ENCODE measurements around the gene RNF41.

The RNF41 gene

GRCh38 chr12:56193025-56193578 is 28.6 kb downstream of the RNF41 start:
- TF ChIP-seq, protein P1, sequence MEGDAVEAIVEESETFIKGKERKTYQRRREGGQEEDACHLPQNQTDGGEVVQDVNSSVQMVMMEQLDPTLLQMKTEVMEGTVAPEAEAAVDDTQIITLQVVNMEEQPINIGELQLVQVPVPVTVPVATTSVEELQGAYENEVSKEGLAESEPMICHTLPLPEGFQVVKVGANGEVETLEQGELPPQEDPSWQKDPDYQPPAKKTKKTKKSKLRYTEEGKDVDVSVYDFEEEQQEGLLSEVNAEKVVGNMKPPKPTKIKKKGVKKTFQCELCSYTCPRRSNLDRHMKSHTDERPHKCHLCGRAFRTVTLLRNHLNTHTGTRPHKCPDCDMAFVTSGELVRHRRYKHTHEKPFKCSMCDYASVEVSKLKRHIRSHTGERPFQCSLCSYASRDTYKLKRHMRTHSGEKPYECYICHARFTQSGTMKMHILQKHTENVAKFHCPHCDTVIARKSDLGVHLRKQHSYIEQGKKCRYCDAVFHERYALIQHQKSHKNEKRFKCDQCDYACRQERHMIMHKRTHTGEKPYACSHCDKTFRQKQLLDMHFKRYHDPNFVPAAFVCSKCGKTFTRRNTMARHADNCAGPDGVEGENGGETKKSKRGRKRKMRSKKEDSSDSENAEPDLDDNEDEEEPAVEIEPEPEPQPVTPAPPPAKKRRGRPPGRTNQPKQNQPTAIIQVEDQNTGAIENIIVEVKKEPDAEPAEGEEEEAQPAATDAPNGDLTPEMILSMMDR (IDR thresholded peaks at IDR 0.05; ENCODE audit: low read depth, low read length): peak; percentile 78
- peak; percentile 67 for DNase-seq (ENCODE audit: extremely low read depth, low read depth)

DNA sequence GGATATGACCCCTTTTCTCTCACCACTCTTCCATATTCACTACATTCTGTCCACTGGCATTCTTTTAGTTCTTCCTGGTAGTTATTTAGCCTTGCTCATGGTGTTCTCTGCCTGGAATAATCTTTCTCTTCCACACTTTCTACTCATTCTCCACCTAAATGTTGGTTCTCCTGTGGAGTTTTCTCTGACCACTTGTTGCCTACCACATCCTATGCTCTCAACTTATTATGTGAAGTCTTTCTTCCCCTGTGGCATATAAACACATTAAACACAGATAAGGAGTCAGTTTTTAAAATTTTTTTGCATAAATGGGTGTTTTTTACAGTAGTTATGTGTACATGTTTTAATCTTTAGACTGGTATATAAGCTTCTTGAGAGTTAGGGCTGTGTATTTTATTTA is 29.1 kb downstream of the RNF41 start:
- TF ChIP-seq, protein P1 (IDR thresholded peaks at IDR 0.05; ENCODE audit: low read depth, low read length): no peak
- no peak for DNase-seq (ENCODE audit: extremely low read depth, low read depth)

DNA sequence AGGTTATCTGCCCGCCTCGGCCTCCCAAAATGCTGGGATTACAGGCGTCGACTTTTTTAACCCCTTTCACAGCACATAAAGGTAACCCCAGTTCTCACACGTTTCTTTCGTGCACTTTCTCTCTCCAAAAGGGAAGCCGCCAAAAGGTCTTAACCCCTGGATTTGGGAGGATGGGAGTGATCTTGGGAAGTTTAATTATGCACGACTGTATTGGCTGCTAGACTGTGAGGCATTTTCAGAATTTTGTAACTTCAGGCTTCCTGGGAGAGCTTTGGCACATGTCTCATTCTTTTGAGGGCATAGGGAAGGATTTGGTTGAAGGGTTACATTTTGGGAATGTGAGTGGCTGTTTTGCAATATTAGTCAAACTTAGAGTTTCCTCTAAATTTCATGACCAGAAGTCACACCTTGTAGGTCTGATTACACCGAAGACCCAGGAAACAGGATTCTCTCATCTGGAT is 31.0 kb downstream of the RNF41 start:
- no peak for DNase-seq (ENCODE audit: extremely low read depth, low read depth)
- TF ChIP-seq, protein P1 (IDR thresholded peaks at IDR 0.05; ENCODE audit: low read depth, low read length): no peak

DNA sequence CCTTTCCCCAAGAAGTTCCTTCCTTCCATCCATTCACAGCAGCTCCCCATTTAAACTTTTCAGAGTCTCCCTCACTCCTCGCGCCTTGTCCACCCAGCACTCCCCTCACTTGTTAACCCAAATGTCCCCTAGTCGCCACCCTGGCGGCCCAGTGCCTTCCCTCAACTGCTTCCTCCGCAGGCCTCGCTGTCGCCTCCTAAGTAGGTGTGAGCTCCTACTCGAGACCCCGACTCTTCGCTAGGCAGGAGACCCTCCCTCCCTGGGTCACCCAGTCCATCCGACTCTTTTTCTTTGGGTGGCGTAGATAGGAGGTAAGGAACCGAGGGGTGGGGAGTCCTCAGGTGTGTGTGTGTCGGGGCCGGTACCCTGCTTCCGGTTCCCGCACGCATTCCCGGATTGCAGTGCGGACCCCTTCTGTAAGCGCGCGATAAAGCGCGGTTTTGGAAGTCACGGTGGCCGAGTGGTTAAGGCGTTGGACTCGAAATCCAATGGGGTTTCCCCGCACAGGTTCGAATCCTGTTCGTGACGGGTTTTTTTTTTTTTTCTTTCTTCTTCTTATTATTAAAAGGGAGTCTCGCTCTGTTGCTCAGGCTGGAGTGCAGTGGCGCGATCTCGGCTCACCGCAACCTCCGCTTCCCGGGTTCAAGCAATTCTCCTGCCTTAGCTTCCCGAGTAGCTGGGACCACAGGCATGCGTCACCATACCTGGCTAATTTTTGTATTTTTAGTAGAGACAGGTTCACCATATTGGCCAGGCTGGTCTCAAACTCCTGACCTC is 31.6 kb downstream of the RNF41 start:
- TF ChIP-seq, protein P1 (IDR thresholded peaks at IDR 0.05; ENCODE audit: low read depth, low read length): no peak

DNA sequence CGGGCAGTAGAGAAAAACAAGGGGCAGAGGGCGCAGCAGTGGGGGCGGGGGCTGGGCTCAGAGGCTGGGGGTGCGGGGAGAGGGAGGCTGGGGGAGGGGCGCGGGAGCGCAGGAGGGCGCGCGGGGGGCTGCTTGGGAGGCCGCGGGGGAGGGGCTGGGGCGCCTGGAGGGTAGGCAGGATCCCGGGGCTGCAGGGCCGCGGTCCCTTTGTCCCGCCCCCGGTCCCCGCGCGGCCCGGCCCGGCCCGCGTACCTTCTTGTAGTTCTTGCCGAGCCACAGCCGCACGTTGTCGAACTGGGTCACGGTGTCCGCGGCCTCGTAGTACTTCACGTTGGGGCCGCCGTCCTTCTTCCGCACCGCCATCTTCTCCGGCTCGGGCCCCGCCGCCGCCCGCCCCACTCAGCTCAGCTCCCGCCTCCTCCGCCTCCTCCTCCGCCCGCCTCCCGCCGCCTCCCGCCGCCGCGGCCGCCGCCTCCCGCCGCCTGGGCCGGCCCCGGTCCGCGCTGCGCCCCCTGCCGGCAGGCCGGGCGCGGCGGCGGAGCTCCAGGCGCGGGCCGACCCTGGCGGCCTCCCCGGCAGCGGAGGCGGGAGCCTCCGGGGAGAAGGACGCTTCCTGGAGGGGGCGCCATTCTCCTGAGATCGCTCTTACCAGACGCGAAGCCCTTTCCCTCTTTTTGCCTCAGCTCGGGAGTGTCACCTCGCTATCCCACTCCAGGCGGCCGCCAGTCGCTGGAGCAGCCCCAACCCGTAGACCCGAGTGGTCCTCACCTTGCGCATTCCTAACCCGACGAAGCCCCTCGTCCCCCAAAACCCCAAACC is 32.4 kb downstream of the RNF41 start, which contains the start of gene SMARCC2:
Gene SMARCC2, minus strand, starts transcription at position 385 of the 819 bp plus-strand sequence. Its CDS starts 22 bp downstream, at position 363.
- TF ChIP-seq, protein P1 (IDR thresholded peaks at IDR 0.05; ENCODE audit: low read depth, low read length): peak; percentile 51
- DNase-seq (ENCODE audit: extremely low read depth, low read depth): peak; percentile 67

More for the DNA sequence above, 31.6 kb downstream of the RNF41 start:
- peak; percentile 69 for DNase-seq (ENCODE audit: extremely low read depth, low read depth)

- DNase-seq (ENCODE audit: extremely low read depth, low read depth): no peak
- TF ChIP-seq, protein P1 (IDR thresholded peaks at IDR 0.05; ENCODE audit: low read depth, low read length): no peak
Measured at GRCh38 chr12:56188778-56189098, 33.0 kb downstream of the RNF41 start.

Data from AG09319 (cell line).